ENCODE results near the gene RPL10. TPM values are rescaled to one million over a fixed set of nuclear protein-coding genes. Genes with fewer than 3 reads are reported as not detected.
A peak's percentile ranks its signal among the peaks of the same experiment; 100 is the strongest.

The RPL10 gene
- total and polyA plus RNA-seq, 2 of the 13 experiments (the other 11 are each of a cell fraction or from before 2014, with no cell fraction given), result 2,381 to 4,713 TPM

GRCh38 chrX:154408659-154409221 lies 10.6 kb downstream of the RPL10 start:
- 0 out of 5 replicates have a peak, but pooled peaks cover 0 to 3% of the 10 kb centered on the region in 2 experiments for H3K36me3 ChIP-seq (replicated peaks in 1 of 2; ENCODE audit: control insufficient read depth in 1 of 2, insufficient read depth in 2 of 2, low read length in 2 of 2)
- H3K4me2 ChIP-seq (ENCODE audit: low read depth, low read length), result peak overlapping the region; percentile 82
- FAIRE-seq (no peak), ATAC-seq (no peak), DNase-seq (ENCODE audit: low spot score) (no peak)
- WGBS (ENCODE audit: low lambda C conversion rate), result 32% methylated on average over 8 of the region's 10 CpGs
- peak overlapping the region; percentile 50 for H3K27ac ChIP-seq (ENCODE audit: extremely low read length, insufficient read depth, low read length)
- no peaks in the 10 kb centered on the region for H3K27me3 ChIP-seq (ENCODE audit: control insufficient read depth in 1 of 2, insufficient read depth in 2 of 2, low read length in 2 of 2)
- peak; percentile 18; the same call in 1 of the 2 replicates for TF ChIP-seq ZNF556 (CRISPR knock-in tag; IDR thresholded peaks at IDR 0.05; ENCODE audit: borderline replicate concordance)
- TF ChIP-seq ZNF652 (CRISPR knock-in tag; IDR thresholded peaks at IDR 0.05; ENCODE audit: borderline replicate concordance, low read depth), result no peak
- 0 out of 2 replicates have a peak, but pooled peaks have one; percentile 18 for TF ChIP-seq ZNF784 (CRISPR knock-in tag; IDR thresholded peaks at IDR 0.05; ENCODE audit: borderline replicate concordance)
- TF ChIP-seq ZNF713 (CRISPR knock-in tag; IDR thresholded peaks at IDR 0.05), result no peak
- TF ChIP-seq ZNF761 (CRISPR knock-in tag; conservative IDR thresholded peaks at IDR 0.05), result no peak
- TF ChIP-seq FOSL1 (CRISPR knock-in tag; IDR thresholded peaks at IDR 0.05; ENCODE audit: borderline replicate concordance), result no peak
- 0 out of 2 replicates have a peak, but pooled peaks have one; percentile 25 for TF ChIP-seq GMEB1 (CRISPR knock-in tag; IDR thresholded peaks at IDR 0.05; ENCODE audit: borderline replicate concordance)
- no peak for TF ChIP-seq NBN (conservative IDR thresholded peaks at IDR 0.05)
- TF ChIP-seq ZNF605 (CRISPR knock-in tag; IDR thresholded peaks at IDR 0.05), result 0 out of 2 replicates have a peak, but pooled peaks have one; percentile 21
- H3K79me2 ChIP-seq (ENCODE audit: insufficient read depth, low read length), result no peaks in the 10 kb centered on the region
- BruUV-seq (replicated peaks), result no TSS peak
- POLR2A ChIA-PET, result interaction anchor here (1.0 to 4.9 kb wide), 6 partner anchors 10 to 133 kb away, joined by 3 to 75 read pairs (median 5); partner anchors contain the start of genes ATP6AP1, RPL10 and SLC10A3
- H3K4me1 ChIP-seq (ENCODE audit: insufficient read depth, low read length), result peaks cover 25% of the 10 kb centered on the region
- in situ Hi-C loops (cut with HindIII; ENCODE audit: extremely low pct_ligation_motif_present, low pct_unique_long_range_greater_than_20kb) (loop anchor here (25.0 kb wide), 1 partner anchor 129 kb away; the partner anchor contains the start of genes G6PD and IKBKG), intact Hi-C loops (cut with micrococcal nuclease; ENCODE audit: unreplicated experiment) (no loop called here)
- peak overlapping the region; percentile 75 for H3K9ac ChIP-seq (ENCODE audit: insufficient read depth, low read depth, low read length)
- CTCF ChIA-PET (ENCODE audit: low intra/inter-chr PET ratio, low total read pairs), result no interaction called here
- H2AFZ ChIP-seq (ENCODE audit: low read length), result no peak overlapping the region
- H3K4me3 ChIP-seq (replicated peaks in 1 of 3; ENCODE audit: insufficient read depth in 1 of 3, low read depth in 2 of 3, low read length in 3 of 3), result peak overlapping the region; percentile 43 to 74 (median 53)
- no peaks in the 10 kb centered on the region for H3K9me3 ChIP-seq (ENCODE audit: low read length)
- no peaks in the 10 kb centered on the region for H4K20me1 ChIP-seq (ENCODE audit: insufficient read depth, low read length)

Data from HepG2 (cell line).